ENCODE data around the gene GLUL.
A peak's percentile ranks its signal among the peaks of the same experiment; 100 is the strongest.
"Not testable (repeated sequence)": the region's sequence is repeated elsewhere in the genome, so short reads cannot be mapped to it uniquely, and the experiment has no call there.

Gene GLUL

DNA sequence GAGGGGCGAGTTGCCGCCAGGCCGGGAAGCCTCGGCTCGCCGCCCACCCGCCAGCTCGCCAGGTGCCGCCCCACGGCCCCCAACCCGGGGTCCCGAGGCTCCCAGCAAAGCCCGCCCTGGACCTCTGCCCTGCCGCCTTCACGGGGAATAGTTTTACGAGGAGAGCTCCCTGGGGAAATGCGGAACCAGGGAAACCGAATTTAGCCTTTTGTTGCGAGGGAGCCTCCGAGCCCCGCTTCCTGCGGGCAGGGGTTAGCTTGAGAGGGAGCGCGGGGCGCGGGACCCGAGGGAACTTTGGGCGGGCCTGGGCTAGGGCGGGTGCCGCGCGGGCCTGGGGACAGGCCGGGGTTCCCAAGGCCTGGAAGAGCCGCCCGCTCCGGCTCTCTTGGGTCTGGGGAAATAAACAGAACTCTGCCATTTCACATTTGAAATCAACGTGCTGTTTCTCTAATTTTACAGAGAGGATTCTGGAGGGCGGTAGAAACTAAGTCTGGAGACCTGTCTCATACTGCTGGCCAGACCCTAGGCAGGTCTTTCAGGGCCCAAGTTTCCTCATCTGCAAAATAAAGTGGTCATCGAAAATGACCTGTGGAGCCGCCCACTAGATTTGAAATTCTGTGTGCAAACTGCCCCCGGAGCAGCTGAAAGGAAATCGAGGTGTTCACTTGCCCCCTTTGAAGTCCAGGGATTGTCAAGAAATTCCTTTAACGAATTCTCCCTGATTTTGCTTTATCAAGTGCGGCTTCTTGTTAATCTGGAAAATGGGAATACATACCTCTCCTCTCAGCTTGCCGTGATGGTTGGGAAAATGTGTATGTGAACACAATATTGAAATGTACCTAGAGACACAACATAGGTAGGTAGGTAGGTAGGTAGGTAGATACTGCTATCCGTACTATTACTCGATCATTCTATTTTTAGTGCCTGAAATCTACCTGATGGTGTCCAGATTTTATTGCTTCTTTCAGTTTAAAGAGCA, 749 bp upstream of the GLUL start:
- DNase-seq, result peak; percentile 26

DNA sequence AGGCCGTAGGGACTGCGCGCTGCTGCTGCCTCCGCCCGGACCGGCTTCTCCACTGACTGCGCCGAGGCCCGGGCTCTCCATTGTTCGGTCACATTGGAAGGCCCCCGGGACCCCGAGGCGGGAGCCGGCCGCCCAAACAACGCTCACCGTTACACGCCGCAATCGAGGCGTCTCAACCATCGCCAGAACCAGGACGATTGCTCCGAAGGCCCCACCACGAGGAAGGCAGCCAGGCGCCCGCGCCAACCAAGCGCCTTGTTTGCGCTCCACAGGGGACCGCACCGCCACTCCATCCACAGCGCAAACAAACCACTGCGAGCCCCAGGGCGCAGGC, 595 bp downstream of the GLUL start:
- no peak for DNase-seq

DNA sequence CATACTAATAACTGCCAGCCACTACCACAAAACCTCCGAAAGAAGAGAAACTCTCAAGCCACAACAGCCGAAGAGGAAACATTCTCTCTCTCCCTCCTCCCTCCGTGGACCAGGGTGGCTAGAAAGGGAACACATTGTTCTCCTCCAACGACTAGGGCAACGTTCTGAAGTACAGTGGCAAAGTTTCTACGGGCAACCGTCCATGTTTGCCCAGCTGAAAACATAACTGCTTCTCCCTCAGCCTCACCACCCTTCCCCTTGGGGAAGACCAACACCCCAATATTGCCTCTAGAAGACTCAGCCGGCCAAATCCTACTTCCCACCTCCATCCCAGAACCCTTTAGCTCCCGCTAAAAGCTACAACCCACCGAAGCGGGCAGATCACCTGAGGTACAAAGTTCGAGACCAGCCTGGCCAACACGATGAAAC, 2.0 kb downstream of the GLUL start:
- no peak for DNase-seq

DNA sequence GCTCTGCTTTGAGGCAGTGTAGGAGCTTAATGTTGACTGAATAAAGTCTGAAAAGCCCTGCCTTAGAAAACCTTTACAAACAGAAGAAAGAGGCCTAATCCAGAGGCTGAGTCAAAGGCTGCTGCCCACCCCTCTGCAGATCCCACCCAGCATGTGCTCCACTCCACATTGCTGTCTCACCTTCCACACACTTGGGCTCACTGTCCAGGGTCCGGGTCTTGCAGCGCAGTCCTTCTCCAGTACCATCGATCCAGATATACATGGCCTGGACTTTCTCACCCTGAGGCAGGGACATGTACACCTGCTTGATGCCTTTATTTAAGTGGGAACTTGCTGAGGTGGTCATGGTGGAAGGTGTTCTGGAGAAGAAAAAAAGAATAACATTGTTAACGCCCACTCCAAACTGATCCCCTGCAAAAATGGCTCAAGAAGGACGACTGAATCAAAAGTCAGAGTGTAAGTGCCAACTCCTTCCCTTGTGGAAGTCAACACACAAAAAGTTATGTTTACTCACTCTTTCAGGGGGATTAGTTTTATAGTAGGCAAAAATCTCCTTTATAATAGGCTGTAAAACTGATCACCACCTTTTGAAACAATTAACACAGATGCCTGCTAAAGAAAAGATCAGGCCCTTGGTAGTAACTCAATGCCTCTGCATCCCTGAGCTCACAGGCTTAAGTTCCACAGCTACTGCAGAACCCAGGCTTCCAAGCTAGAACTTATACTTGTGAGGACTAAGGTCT, 3.0 kb downstream of the GLUL start:
- DNase-seq, result no peak

DNA sequence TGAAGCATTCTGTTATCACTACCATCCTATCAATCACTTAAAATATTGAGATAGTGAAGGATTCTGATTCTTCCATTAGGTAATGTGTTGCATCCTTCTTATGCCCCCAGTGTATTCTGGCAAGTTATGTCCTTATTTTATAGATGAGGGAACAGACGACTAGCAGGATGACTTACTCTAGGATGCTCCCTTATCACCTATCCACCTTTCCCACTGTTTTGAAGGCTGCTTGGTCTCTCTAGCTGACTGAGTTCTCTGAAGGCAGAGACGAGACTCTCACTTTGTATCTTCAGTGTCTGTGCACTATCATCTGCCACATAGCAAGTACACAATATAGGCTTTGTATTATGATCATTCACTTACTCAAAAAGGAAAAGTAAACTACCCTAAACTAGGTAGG, 4.0 kb downstream of the GLUL start:
- no peak for DNase-seq

DNA sequence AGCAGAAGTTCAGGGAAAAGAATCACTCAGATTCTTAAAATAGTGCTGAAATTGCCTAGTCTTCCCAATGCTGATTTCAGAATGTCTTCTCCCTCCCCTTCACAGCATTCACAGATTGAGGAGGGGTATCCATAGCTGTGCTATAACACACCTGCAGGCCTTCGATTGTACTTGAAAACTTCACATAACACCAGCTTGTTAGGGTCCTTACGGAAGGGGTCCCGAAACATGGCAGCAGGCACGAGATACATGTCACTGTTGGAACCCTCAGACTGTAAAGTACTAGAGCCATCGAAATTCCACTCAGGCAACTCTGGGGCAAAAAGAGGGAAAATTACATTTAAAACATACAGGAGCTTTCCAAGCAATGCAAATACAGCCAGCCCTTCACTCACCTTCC, 4.6 kb downstream of the GLUL start:
- DNase-seq, result no peak

- DNase-seq, result no peak
These were observed 5.4 kb downstream of the GLUL start for GRCh38 chr1:182385885-182386853.

GRCh38 chr1:182384387-182384960, 7.1 kb downstream of the GLUL start:
- DNase-seq, result no peak

DNA sequence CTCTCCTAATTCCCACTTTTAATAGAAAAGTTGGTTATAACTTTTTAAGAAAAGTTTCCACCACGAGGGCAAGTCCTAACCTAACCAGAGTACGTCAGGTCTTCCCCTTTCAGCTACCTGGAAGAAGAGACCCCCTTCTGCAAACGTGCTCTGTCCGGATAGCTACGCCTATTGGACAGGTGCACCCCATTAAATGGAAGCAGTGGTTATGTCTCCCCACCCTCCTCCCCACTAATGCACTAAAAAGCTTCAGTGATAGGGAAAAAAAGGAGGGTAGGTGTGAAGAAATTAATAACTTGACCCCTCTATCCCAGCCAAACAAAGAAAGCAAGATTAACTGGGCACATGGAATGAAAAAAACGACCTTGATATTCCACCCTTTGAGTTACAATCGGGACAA, 7.7 kb downstream of the GLUL start:
- no peak for DNase-seq

- no peak for DNase-seq
These were observed 8.4 kb downstream of the GLUL start for GRCh38 chr1:182383037-182383661.

DNA sequence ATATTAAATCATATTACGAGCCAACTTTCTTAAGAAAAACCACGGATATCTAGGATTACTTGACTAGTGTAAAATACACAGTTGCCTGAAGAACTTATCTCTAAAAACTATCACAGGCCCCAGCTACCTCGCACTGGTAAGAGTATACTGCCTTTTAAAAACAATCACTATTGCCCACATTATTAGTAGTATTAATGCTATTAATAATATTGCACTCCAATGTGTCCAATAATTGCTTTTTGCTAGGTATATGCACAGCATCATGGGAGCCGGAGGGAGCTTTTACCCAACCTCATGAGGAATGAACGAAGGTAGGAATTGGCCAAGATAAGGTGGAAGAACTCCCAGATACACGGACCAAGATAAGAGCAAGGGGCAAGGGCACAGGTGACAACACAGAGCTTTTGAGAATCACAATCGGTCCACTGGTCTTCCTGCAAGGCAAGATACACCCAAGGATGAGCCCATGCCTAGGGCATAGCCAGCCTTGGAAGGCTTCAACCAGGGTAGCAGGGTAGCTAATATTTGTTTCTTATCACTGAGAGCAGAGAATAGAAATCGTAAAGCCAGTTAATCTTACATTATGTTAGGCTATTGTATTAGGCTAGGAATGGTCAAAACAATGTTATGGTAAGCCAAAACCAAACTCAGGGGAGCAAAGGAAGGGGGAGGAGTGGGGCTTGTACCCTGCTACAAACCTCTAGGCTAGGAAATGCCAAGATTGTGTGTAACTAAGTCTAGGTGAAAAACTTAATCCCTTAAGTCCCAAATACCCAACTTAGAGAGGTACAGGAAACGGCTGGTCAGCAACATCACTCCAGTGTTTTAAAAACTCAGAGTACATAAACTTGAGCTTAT, 9.4 kb downstream of the GLUL start:
- DNase-seq, result no peak

DNA sequence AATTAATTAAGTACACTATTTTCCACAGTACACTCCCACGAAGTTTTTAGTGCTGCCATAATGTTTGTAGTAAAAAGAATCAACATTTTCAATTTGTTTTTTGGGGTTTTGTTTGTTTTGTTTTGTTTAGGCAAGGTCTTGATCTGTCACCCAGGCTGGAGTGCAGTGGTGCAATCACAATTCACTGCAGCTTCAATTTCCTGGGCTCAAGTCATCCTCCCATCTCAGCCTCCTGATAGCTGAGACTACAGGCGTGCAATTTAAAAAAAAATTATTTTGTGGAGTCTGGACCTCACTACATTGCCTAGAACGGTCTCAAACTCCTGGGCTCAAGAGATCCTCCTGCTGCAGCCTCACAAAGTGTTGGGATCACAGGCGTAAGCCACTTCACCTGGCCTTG, 11.4 kb downstream of the GLUL start:
- no peak for DNase-seq

DNA sequence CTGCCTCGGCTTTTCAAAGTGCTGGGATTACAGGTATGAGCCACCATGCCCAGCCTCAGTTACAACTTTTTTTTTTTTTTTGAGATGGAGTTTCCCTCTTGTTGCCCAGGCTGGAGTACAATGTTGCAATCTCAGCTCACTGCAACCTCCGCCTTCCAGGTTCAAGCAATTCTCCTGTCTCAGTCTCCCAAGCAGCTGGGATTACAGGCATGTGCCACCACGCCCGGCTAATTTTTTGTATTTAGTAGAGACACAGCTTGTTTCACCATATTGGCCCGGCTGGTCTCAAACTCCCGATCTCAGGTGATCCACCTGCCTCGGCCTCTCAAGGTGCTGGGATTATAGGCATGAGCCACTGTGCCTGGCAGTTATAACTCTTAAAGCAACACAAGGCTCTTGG, 11.8 kb downstream of the GLUL start:
- DNase-seq, result not testable (repeated sequence)

GRCh38 chr1:182376936-182377574, 14.5 kb downstream of the GLUL start:
- no peak for DNase-seq

DNA sequence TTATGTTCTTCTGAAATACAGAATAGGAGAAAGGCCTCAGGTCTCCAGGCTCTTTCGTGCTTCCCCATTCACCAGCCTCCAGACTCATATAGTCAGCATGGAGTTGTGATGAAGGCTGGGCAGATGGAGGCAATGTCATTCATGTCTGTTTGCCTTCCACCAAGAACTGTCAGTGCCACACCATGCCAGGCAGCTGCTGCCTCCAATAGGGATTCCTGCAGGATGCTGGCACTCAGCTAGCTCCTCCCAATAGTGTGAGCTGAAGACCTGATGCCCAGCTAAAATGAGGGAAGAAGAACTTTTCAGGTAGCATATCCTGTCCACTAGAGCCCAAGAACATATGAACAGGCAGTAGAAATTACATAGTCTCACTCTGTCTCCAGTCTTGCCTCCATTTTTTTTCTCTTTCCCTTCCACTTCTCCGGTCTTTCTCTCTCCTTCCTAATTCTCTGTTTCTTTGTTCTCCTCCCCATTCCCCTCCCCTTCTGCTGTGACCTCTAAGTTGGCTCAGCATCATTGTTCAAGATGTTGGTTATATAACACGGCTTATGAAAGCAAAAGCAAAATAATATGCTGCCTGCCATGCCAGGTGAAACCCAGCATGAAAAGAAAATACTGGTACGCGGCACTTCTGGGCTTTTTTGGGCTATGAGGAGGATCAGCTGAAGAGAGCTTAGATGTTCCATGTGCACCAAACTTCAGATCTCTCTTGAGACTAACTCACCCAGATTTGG, 17.3 kb downstream of the GLUL start:
- DNase-seq, result no peak

- DNase-seq, result no peak
These were observed 21.1 kb downstream of the GLUL start for GRCh38 chr1:182370532-182370931.

- DNase-seq, result no peak
These were observed 22.7 kb downstream of the GLUL start for GRCh38 chr1:182368903-182369302.

DNA sequence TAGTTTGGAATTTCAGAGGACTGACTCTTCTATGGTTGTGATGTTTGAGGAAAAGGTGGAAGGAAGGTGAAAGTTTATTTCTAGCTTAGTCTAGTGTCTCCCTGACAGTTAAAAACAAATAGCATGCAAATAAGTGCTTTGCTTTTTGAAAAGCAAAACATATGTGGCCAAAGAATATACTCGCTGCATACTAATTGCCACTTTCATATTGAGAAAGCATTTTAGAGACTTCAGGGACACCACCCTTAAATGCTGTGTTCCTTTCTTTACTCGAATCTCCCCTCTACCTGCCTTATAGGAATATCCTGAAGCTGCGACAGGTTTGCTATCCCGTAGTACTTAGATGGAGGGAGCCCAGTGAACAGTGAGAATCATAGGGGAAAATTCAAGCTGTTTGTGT, 23.2 kb downstream of the GLUL start:
- DNase-seq, result no peak

DNA sequence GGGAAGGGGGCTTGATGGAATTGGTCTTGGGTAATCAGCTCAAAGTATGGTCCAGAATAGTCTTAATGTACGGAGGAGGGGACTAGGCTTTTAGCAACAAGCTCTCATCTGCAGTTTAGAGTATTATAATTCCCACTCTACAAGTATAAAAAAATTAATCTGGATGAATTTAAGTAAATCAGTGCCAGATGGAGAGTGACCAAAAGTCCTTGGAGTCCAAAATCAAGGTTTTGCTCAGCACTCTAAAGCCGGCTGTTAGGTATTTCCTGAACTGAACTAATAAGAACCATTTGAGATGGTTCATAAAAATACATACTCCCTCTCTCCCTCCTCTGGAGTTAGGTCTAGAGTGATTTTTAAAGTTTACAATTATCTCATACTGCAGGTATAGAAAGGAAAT, 23.7 kb downstream of the GLUL start:
- DNase-seq, result no peak

GRCh38 chr1:182366596-182366995, 25.0 kb downstream of the GLUL start:
- DNase-seq, result no peak

Data from activated T-cell treated with anti-CD3 and anti-CD28 coated beads, Interleukin-2, amount 50 U/mL, for 1 hour (primary cell).